ENCODE measurements around the gene PRKRA.

DNA sequence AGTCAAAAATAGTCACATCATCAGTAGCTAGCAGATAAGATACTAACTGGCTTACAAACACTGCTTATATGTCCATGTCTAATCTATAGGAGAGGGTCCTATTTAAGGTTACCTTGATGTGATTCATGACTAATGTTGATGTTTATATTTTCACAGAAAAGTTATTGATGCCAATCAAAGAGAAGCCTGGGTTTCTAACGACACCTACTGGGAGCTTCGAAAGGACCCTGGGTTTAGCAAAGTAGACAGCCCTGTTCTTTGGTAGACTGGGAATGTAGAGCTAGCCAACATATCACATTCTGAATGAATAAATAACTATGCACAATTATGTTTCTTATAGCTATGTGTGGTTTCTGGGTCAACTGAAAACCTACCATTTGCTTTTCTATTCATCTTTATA is 55.7 kb downstream of the PRKRA start:
- TF ChIP-seq, protein P1, sequence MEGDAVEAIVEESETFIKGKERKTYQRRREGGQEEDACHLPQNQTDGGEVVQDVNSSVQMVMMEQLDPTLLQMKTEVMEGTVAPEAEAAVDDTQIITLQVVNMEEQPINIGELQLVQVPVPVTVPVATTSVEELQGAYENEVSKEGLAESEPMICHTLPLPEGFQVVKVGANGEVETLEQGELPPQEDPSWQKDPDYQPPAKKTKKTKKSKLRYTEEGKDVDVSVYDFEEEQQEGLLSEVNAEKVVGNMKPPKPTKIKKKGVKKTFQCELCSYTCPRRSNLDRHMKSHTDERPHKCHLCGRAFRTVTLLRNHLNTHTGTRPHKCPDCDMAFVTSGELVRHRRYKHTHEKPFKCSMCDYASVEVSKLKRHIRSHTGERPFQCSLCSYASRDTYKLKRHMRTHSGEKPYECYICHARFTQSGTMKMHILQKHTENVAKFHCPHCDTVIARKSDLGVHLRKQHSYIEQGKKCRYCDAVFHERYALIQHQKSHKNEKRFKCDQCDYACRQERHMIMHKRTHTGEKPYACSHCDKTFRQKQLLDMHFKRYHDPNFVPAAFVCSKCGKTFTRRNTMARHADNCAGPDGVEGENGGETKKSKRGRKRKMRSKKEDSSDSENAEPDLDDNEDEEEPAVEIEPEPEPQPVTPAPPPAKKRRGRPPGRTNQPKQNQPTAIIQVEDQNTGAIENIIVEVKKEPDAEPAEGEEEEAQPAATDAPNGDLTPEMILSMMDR (conservative IDR thresholded peaks at IDR 0.05), result no peak
- TF ChIP-seq ZFX (IDR thresholded peaks at IDR 0.05), result no peak
